Measurements from ENCODE around the gene CXCL3.

CXCL3 gene

GRCh38 chr4:74056858-74057562, 18.5 kb upstream of the CXCL3 start:
- intact Hi-C loops (cut with DNase I), result no loop called here
- no peak for DNase-seq

- no peak for DNase-seq
- intact Hi-C loops (cut with DNase I), result no loop called here
Measured at GRCh38 chr4:74056114-74056857, 17.8 kb upstream of the CXCL3 start.

- no peak for DNase-seq
- intact Hi-C loops (cut with DNase I), result no loop called here
Measured at GRCh38 chr4:74055498-74055897, 17.0 kb upstream of the CXCL3 start.

DNA sequence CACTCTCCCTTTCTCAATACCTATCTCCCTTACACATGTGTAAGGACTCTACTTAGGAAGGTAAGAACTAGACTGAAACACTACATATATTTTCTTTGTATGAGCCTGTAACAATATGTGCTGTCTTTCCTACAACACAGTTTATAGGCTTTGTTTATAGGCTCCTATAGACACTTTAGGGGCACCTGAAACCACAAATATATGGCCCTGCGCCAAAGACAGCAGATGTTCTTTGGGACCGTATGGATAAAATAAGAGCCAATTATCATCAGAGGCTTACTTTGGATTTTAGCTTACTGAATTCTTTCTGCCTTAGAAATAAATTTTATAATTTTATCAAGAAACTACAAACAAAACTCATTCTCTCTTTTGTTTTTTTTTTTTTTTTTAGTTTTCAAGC, 16.6 kb upstream of the CXCL3 start:
- no peak for DNase-seq
- intact Hi-C loops (cut with DNase I), result no loop called here

GRCh38 chr4:74054483-74055047, 16.1 kb upstream of the CXCL3 start:
- no peak for DNase-seq

DNA sequence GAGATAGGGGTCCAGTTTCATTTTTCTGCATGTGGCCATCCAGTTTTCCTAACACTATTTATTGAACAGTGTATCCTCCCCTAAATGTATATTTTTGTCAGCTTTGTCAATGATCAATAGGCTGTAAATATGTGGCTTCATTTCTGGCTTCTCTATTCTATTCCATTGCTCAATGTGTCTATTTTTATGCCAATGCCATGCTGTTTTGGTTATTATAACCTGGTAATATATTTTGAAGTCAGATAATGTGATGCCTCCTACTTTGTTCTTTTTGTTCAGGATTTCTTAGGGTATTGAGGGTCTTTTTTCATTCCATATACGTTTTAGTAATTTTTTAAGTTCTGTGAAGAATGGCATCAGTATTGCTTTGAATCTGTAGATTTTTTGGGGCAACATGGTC, 8.7 kb upstream of the CXCL3 start:
- intact Hi-C loops (cut with DNase I), result no loop called here
- DNase-seq, result no peak

More at GRCh38 chr4:74054483-74055047, 16.1 kb upstream of the CXCL3 start:
- intact Hi-C loops (cut with DNase I), result no loop called here

- intact Hi-C loops (cut with DNase I), result no loop called here
Measured at GRCh38 chr4:74045772-74046171, 7.3 kb upstream of the CXCL3 start.

DNA sequence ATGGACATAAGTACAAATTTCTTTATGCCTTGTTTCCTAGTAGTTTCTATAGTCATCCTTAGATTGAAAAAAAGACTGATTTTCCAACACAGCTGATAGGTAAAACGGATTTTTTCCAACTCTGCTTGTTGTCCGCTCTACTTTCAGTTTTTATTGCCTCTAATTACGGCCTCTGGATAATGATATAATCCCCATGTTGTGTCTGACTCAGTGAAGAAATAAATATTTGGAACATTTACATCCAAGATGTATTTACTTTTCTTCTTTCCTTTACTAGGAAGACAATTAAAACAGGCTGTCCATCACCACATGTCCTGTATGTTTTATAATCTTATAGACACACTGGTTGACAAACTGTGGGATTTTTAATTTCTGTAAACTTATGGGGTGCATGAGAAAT, 6.8 kb upstream of the CXCL3 start:
- DNase-seq, result no peak
- intact Hi-C loops (cut with DNase I), result no loop called here

More at GRCh38 chr4:74045772-74046171, 7.3 kb upstream of the CXCL3 start:
- DNase-seq, result no peak

- intact Hi-C loops (cut with DNase I), result no loop called here
- peak in 2 of 42 donors; percentile 4 to 13 for DNase-seq
Measured at GRCh38 chr4:74044677-74045076, 6.2 kb upstream of the CXCL3 start.

DNA sequence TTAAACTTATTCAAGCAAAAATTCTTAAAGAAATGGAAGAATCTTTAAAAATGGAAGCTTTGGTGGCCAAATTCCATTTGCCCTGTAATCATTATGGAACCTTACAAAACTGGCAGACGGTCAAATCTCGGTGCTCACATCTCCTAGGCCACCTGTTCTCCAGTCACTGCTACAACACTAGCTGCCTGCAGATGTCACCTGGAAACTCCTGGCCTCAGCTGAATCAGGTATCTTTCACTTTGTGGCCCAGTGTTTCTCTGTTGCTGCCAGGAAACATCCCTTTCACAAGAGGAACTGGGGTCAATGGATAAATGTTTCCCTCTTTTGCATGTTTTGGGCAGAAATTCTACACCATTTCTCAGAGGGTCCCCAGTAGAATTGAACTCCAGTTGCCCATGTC, 4.2 kb upstream of the CXCL3 start:
- intact Hi-C loops (cut with DNase I), result no loop called here
- DNase-seq, result no peak

GRCh38 chr4:74041418-74041817, 2.9 kb upstream of the CXCL3 start:
- intact Hi-C loops (cut with DNase I), result no loop called here
- DNase-seq, result no peak

GRCh38 chr4:74039315-74039763, 850 bp upstream of the CXCL3 start:
- intact Hi-C loops (cut with DNase I), result no loop called here
- peak in 1 of 42 donors; percentile 2 for DNase-seq

GRCh38 chr4:74038086-74038424, 434 bp downstream of the CXCL3 start:
- intact Hi-C loops (cut with DNase I), result no loop called here
- peak in 2 of 42 donors; percentile 3 to 11 for DNase-seq

DNA sequence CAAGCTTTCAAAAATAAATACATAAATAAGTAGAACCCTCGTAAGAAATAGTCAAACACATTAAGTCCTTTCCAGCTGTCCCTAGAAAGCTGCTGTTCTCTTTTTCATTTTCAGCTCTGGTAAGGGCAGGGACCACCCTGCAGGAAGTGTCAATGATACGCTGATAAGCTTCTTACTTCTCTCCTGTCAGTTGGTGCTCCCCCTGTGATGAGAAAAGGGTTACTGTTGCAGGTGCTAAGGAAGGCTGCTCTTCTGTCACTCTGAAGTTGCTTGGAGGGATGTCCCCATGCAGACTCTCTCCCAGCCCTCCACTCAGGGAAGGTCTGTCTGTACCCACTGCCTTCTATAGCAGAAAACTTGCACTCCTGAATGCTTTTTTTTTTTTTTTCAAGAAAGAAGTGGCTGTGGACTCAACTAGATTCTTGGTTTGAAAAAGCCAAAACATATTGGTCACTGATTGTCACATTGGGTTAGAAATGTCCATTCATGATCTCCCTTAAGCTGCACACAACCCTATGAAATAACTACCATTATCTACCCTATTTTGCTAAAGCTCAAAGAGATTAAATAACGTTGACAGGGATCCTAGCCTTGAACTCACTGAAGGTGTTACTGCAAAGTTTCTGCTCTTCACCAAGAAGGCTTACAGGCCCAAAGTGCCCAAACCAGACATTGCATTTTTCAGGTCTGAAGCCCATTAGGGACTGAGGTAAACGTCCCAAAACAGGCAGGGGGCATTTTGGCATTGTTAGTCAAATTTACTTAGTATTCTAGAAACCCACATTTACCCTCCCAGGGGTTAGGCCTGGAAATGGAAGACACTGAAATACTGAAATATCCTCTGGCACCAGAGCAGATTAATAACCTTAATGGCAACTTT, 1.2 kb downstream of the CXCL3 start:
- intact Hi-C loops (cut with DNase I), result no loop called here

GRCh38 chr4:74033739-74034138, 4.8 kb downstream of the CXCL3 start:
- intact Hi-C loops (cut with DNase I), result no loop called here
- DNase-seq, result no peak

More for the DNA sequence above, 1.2 kb downstream of the CXCL3 start:
- DNase-seq, result no peak

- DNase-seq, result no peak
- intact Hi-C loops (cut with DNase I), result no loop called here
Measured at GRCh38 chr4:74032064-74032463, 6.4 kb downstream of the CXCL3 start.

DNA sequence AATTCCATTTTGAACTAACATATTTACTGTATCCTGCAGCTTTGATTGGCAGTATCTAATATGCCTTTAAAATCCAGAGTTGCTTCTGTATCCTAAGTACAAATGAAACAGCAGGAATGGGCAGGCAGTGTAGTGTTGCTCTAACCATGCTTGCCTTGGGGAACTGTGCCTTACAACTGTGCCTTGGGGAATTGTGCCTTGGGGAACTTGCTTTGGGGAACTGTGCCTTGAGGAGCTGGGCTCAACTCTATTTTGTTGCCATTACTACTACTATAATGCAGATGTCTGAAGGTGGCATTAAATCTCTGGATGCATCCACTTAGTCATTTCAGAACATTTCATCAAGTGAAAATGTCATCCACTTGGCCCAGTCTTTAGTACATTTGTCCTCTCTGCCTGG, 6.9 kb downstream of the CXCL3 start:
- intact Hi-C loops (cut with DNase I), result no loop called here
- DNase-seq, result no peak

DNA sequence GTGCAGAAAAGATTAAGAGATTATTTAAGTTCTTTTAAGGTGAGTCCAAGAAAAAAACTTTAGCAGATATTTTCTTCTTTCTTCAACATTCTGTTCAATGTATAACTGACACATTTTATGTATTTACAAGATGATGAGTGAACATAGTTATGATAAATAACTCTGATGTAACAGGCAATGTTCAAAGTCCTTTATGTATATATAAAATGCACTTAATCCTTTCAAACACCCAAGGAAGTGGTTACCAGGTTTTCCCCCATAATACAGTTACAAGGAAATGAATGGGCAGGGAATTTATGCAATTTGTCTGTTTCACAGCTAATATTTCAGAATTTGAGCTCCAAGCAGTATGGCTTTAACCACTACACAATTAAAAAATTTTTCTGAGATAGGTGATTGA, 8.2 kb downstream of the CXCL3 start:
- intact Hi-C loops (cut with DNase I), result no loop called here

GRCh38 chr4:74028504-74028903, 10.0 kb downstream of the CXCL3 start:
- intact Hi-C loops (cut with DNase I), result no loop called here
- DNase-seq, result no peak

More for the DNA sequence above, 8.2 kb downstream of the CXCL3 start:
- DNase-seq, result no peak

GRCh38 chr4:74023709-74024108, 14.8 kb downstream of the CXCL3 start:
- DNase-seq, result no peak
- intact Hi-C loops (cut with DNase I), result no loop called here
